RWPE2 (cell line): ENCODE data around the gene RPL34.

Experiments
- ATAC-seq: fragments of 200-7000 bp; cut with Tn5 transposase; 3 replicates; pipeline ENCODE4 v1.9.1; 2021; ENCODE audit warnings: low read depth
- DNase-seq: peaks from one replicate; pipeline ENCODE4 v3.0.0-alpha.2; 2020; ENCODE audit warnings: low spot score
- H3K27ac ChIP-seq: fragments of 450-650 bp; 2 replicates; pipeline ENCODE4 v1.5.1; 2017; ENCODE audit warnings: mild to moderate bottlenecking; ENCODE audit not compliant: poor library complexity, severe bottlenecking
- H3K27me3 ChIP-seq: fragments of 250-450 bp; sonication (Bioruptor Pico); 2 replicates; pipeline ENCODE4 v1.5.1; 2021; ENCODE audit warnings: mild to moderate bottlenecking, moderate library complexity; ENCODE audit not compliant: insufficient read depth, poor library complexity, severe bottlenecking
- H3K36me3 ChIP-seq: fragments of 250-450 bp; sonication (Bioruptor Pico); 2 replicates; pipeline ENCODE4 v1.5.1; 2020; ENCODE audit warnings: low read depth, mild to moderate bottlenecking, moderate library complexity
- H3K4me1 ChIP-seq: fragments of 250-450 bp; sonication (Bioruptor Pico); 2 replicates; pipeline ENCODE4 v1.5.1; 2021; ENCODE audit warnings: mild to moderate bottlenecking, moderate library complexity; ENCODE audit not compliant: insufficient read depth, poor library complexity, severe bottlenecking
- H3K4me3 ChIP-seq: fragments of 250-450 bp; sonication (Bioruptor Pico); 2 replicates; pipeline ENCODE4 v1.5.1; 2021; ENCODE audit warnings: mild to moderate bottlenecking, moderate library complexity; ENCODE audit not compliant: severe bottlenecking
- H3K9me3 ChIP-seq: fragments of 250-450 bp; sonication (Bioruptor Pico); 2 replicates; pipeline ENCODE4 v1.5.1; 2021; ENCODE audit warnings: mild to moderate bottlenecking, moderate library complexity; ENCODE audit not compliant: severe bottlenecking
- TF ChIP-seq, protein P1 (sequence below): fragments of 450-650 bp; IDR thresholded peaks from one replicate; pipeline ENCODE4 v1.5.1; 2017; ENCODE audit warnings: mild to moderate bottlenecking, moderate library complexity; ENCODE audit not compliant: poor library complexity, severe bottlenecking

The RPL34 gene

DNA sequence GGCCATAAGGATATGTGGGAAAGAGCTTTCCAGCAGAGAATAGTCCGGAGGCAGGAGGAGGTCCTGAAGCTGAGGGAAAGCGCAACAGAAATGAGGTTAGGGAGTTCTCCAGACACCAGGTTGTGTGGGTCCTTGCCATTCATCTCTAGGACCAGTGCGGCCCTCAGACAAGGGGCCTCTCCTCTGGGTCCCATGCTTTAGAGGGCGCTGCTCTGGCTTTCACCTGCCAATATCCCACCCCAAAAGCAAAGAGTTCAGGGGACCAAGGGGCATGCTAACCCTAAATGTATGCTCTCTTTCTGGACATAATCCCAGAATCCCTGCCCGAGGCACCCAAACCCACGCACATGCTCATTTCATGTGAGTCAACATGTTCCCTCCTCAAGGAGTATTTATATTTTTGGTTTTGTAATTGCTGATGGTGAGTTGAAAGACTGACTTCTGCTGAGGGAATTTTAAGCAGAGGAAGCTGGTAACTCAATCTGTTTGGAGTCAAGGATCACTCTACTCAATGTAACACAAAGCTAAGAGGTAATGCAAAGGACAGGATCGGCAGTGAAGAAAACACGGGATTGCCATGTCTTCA lies 14.8 kb downstream of the RPL34 start:
- TF ChIP-seq, protein P1, sequence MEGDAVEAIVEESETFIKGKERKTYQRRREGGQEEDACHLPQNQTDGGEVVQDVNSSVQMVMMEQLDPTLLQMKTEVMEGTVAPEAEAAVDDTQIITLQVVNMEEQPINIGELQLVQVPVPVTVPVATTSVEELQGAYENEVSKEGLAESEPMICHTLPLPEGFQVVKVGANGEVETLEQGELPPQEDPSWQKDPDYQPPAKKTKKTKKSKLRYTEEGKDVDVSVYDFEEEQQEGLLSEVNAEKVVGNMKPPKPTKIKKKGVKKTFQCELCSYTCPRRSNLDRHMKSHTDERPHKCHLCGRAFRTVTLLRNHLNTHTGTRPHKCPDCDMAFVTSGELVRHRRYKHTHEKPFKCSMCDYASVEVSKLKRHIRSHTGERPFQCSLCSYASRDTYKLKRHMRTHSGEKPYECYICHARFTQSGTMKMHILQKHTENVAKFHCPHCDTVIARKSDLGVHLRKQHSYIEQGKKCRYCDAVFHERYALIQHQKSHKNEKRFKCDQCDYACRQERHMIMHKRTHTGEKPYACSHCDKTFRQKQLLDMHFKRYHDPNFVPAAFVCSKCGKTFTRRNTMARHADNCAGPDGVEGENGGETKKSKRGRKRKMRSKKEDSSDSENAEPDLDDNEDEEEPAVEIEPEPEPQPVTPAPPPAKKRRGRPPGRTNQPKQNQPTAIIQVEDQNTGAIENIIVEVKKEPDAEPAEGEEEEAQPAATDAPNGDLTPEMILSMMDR = no peak
- ATAC-seq = no peak
- H3K36me3 ChIP-seq = peaks cover 36% of the 10 kb centered on the region

GRCh38 chr4:108636246-108636645 lies 15.9 kb downstream of the RPL34 start:
- Histone ChIP-seq H3K9me3 (no peaks in the 10 kb centered on the region), H3K4me1 (no peaks in the 10 kb centered on the region), H3K36me3 (peaks cover 25% of the 10 kb centered on the region), H3K27me3 (no peaks in the 10 kb centered on the region), H3K27ac (no peak overlapping the region), H3K4me3 (no peak overlapping the region)
- ATAC-seq (no peak), DNase-seq (no peak)
- TF ChIP-seq, protein P1 = no peak

More for the DNA sequence above, 14.8 kb downstream of the RPL34 start:
- Histone ChIP-seq H3K9me3 (no peaks in the 10 kb centered on the region), H3K4me1 (no peaks in the 10 kb centered on the region), H3K4me3 (no peak overlapping the region), H3K27me3 (no peaks in the 10 kb centered on the region), H3K27ac (no peak overlapping the region)
- no peak for DNase-seq

- no peaks in the 10 kb centered on the region for H3K4me1 ChIP-seq
- no peaks in the 10 kb centered on the region for H3K27me3 ChIP-seq
- TF ChIP-seq, protein P1 = peak; percentile 25
- H3K27ac ChIP-seq = no peak overlapping the region
- ATAC-seq (no peak), DNase-seq (no peak)
- peaks cover 11% of the 10 kb centered on the region for H3K36me3 ChIP-seq
- no peaks in the 10 kb centered on the region for H3K9me3 ChIP-seq
- H3K4me3 ChIP-seq = no peak overlapping the region
These were observed 17.5 kb downstream of the RPL34 start for GRCh38 chr4:108637856-108638255.

DNA sequence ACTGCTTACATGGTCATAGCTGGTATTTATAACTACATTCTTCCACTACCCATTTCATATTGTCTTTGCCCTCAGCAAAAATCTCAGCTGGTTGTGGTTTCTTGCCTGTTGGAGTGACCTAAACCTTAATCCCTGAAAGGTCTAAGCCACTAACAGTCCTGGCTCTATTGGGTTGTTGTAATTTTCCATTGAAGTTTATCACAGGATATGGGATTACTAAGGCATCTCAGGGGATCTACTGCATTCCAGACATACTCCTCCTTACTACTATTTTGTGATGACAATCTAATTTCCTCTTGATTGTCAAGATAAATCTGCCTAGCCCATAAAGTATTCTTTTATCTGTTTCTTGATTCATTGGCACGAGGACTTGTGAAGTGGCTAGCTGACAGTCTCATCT lies 23.9 kb downstream of the RPL34 start:
- Histone ChIP-seq H3K9me3 (no peaks in the 10 kb centered on the region), H3K27ac (no peak overlapping the region)
- DNase-seq = no peak

GRCh38 chr4:108646706-108647105 lies 26.3 kb downstream of the RPL34 start:
- no peak for DNase-seq
- no peak overlapping the region for H3K27ac ChIP-seq
- TF ChIP-seq, protein P1 = no peak
- no peaks in the 10 kb centered on the region for H3K27me3 ChIP-seq
- no peaks in the 10 kb centered on the region for H3K9me3 ChIP-seq
- ATAC-seq = no peak
- H3K4me1 ChIP-seq = peaks cover 8% of the 10 kb centered on the region
- no peaks in the 10 kb centered on the region for H3K36me3 ChIP-seq
- H3K4me3 ChIP-seq = no peak overlapping the region

More for the DNA sequence above, 23.9 kb downstream of the RPL34 start:
- TF ChIP-seq, protein P1 = no peak
- Histone ChIP-seq H3K36me3 (no peaks in the 10 kb centered on the region), H3K4me3 (no peak overlapping the region), H3K4me1 (peaks cover 1% of the 10 kb centered on the region), H3K27me3 (no peaks in the 10 kb centered on the region)
- ATAC-seq = no peak
